A673 (cell line): ENCODE measurements around the gene PRPF6. TPM values are rescaled to one million over a fixed set of nuclear protein-coding genes. Genes with fewer than 3 reads are reported as not detected.

Experiments
- BruUV-seq: library from RNA; stranded (reverse); fragments of 400-500 nt; replicated peaks from 2 replicates; lab custom pipeline; 2021; lab: Mats Ljungman, UMichigan
- CTCF ChIA-PET: fragments of 300-600 bp; sonication (Branson Sonifier 250); formaldehyde crosslinking; loops from one replicate; lab custom pipeline; 2022; ENCODE audit warnings: antibody characterized with exemption; lab: Charles Lee
- POLR2A ChIA-PET: fragments of 300-600 bp; sonication (Branson Sonifier 250); formaldehyde crosslinking; loops from one replicate; lab custom pipeline; 2022; ENCODE audit warnings: antibody characterized with exemption; ENCODE audit not compliant: low non-redundant PET; lab: Charles Lee
- DNase-seq: peaks from one replicate; pipeline ENCODE4 v3.0.0-alpha.2; 2015; ENCODE audit warnings: low spot score
- H3K27ac ChIP-seq: fragments of 200-600 bp; sonication (generic); 2 replicates; pipeline ENCODE4 v1.5.1; 2016; ENCODE audit warnings: mixed run types, low read depth, mild to moderate bottlenecking, mixed read lengths, antibody characterized with exemption, low read length; ENCODE audit not compliant: poor library complexity, severe bottlenecking
- H3K27me3 ChIP-seq: fragments of 200-600 bp; sonication (generic); replicated peaks from 2 replicates; pipeline ENCODE4 v1.6.1; 2017; ENCODE audit warnings: mixed run types, low read depth, mild to moderate bottlenecking, mixed read lengths, antibody characterized with exemption, low read length; ENCODE audit not compliant: insufficient read depth, poor library complexity
- H3K36me3 ChIP-seq: fragments of 200-600 bp; sonication (generic); 2 replicates; pipeline ENCODE4 v1.6.1; 2016; ENCODE audit warnings: mixed run types, mild to moderate bottlenecking, mixed read lengths, antibody characterized with exemption, low read length; ENCODE audit not compliant: insufficient read depth, poor library complexity, severe bottlenecking
- H3K4me1 ChIP-seq: fragments of 200-600 bp; sonication (generic); 2 replicates; pipeline ENCODE4 v1.6.1; 2017; ENCODE audit warnings: mixed run types, mild to moderate bottlenecking, mixed read lengths, antibody characterized with exemption, low read length; ENCODE audit not compliant: insufficient read depth, poor library complexity, severe bottlenecking
- H3K4me3 ChIP-seq: fragments of 200-600 bp; sonication (generic); 2 replicates; pipeline ENCODE4 v1.5.1; 2016; ENCODE audit warnings: low read depth, mixed run types, mild to moderate bottlenecking, mixed read lengths, low read length; ENCODE audit not compliant: poor library complexity, severe bottlenecking
- H3K9me3 ChIP-seq: fragments of 200-600 bp; sonication (generic); 2 replicates; pipeline ENCODE4 v1.6.1; 2016; ENCODE audit warnings: mixed run types, low read depth, mild to moderate bottlenecking, mixed read lengths, antibody characterized with exemption, low read length; ENCODE audit not compliant: poor library complexity, severe bottlenecking
- EZH2 ChIP-seq: fragments of 200-600 bp; sonication (generic); IDR thresholded peaks from 2 replicates; pipeline ENCODE4 v1.6.1; 2017; ENCODE audit warnings: borderline replicate concordance, low read depth, mild to moderate bottlenecking, mixed read lengths, antibody characterized with exemption, low read length; ENCODE audit not compliant: poor library complexity, severe bottlenecking
- intact Hi-C: fragments of 100-400 bp; cut with micrococcal nuclease; formaldehyde crosslinking; loops from one replicate; pipeline ENCODE4 v1.10.0; 2022; ENCODE audit not compliant: unreplicated experiment
- total RNA-seq: library from RNA; stranded (reverse); gene quantifications from 2 replicates; pipeline ENCODE4 v1.2.3, GENCODE V29; 2021
- TF ChIP-seq, protein P1 (sequence below): fragments of 300-800, 200-600 bp; sonication (generic); conservative IDR thresholded peaks from 2 replicates; pipeline ENCODE4 v1.5.1; 2017; ENCODE audit warnings: low read depth, mild to moderate bottlenecking, antibody characterized with exemption, low read length, moderate library complexity, mixed read lengths

The PRPF6 gene
- total RNA-seq, 1 experiment from 2014 or later: 86.3 TPM

- H3K9me3 ChIP-seq: no peaks in the 10 kb centered on the region
- peaks cover 6% of the 10 kb centered on the region for H3K36me3 ChIP-seq
- H3K4me1 ChIP-seq: peaks cover 6% of the 10 kb centered on the region
- POLR2A ChIA-PET: no interaction called here
- no peak for DNase-seq
- no peak overlapping the region for H3K4me3 ChIP-seq
- BruUV-seq: no TSS peak
- intact Hi-C loops: no loop called here
- no peak overlapping the region for H3K27ac ChIP-seq
- CTCF ChIA-PET: no interaction called here
- TF ChIP-seq EZH2: no peak
- TF ChIP-seq, protein P1, sequence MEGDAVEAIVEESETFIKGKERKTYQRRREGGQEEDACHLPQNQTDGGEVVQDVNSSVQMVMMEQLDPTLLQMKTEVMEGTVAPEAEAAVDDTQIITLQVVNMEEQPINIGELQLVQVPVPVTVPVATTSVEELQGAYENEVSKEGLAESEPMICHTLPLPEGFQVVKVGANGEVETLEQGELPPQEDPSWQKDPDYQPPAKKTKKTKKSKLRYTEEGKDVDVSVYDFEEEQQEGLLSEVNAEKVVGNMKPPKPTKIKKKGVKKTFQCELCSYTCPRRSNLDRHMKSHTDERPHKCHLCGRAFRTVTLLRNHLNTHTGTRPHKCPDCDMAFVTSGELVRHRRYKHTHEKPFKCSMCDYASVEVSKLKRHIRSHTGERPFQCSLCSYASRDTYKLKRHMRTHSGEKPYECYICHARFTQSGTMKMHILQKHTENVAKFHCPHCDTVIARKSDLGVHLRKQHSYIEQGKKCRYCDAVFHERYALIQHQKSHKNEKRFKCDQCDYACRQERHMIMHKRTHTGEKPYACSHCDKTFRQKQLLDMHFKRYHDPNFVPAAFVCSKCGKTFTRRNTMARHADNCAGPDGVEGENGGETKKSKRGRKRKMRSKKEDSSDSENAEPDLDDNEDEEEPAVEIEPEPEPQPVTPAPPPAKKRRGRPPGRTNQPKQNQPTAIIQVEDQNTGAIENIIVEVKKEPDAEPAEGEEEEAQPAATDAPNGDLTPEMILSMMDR: no peak
- no peaks in the 10 kb centered on the region for H3K27me3 ChIP-seq
Measured at GRCh38 chr20:64073476-64074183, 92.7 kb downstream of the PRPF6 start.

DNA sequence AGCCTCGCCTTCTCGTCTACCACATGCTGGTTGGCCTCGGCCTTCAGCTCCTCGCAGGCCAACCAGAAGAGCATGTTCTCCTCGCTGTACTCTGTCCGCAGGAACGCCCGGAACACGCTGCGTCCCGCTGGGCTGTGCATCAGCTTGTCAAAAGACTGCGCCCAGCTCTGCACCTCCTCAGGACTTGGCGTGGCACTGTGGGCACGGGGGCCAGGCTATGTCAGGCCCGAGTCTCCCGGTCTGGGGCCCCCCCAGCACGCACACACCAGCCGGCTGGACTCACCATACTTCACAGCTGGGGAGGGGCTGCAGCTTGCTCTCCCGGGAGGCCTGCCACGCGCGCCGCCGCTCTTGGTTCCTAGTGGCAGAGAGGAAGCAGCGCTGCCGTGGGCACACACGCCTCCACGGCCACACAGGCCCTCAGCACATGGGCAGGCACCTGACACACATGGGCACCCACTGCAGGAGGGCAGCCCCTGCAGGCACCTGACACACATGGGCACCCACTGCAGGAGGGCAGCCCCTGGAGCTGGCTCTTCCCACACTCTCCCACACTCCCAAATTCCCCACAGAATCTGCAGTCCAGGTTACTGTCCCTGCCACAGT lies 93.4 kb downstream of the PRPF6 start:
- POLR2A ChIA-PET: no interaction called here
- no TSS peak for BruUV-seq
- H3K4me1 ChIP-seq: peaks cover 12% of the 10 kb centered on the region
- H3K36me3 ChIP-seq: peaks cover 6% of the 10 kb centered on the region
- H3K27me3 ChIP-seq: no peaks in the 10 kb centered on the region
- CTCF ChIA-PET: no interaction called here
- no peak for TF ChIP-seq EZH2
- TF ChIP-seq, protein P1: no peak
- H3K4me3 ChIP-seq: no peak overlapping the region
- no peak for DNase-seq
- H3K27ac ChIP-seq: no peak overlapping the region
- intact Hi-C loops: no loop called here
- no peaks in the 10 kb centered on the region for H3K9me3 ChIP-seq

DNA sequence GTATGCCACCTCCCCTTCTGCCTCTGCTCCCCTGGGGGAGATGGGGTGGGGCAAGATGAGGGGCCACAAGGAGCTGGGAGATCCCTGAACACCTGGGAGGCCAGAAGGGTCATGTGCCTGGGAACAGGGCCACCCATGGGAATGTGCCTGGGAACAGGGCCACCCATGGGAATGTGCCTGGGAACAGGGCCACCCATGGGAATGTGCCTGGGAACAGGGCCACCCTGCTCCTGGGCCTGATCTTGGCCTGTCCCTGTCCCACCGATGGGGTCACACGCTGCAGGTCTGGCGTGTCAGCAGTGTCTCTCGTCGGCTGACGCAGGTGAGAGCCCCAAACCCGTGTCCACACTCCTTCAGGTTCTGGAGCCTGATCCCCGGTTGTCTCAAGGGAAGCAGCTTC lies 94.0 kb downstream of the PRPF6 start:
- H3K4me3 ChIP-seq: no peak overlapping the region
- no TSS peak for BruUV-seq
- peaks cover 6% of the 10 kb centered on the region for H3K36me3 ChIP-seq
- CTCF ChIA-PET: no interaction called here
- H3K27ac ChIP-seq: no peak overlapping the region
- intact Hi-C loops: no loop called here
- no peak for TF ChIP-seq EZH2
- TF ChIP-seq, protein P1: no peak
- no peak for DNase-seq
- H3K9me3 ChIP-seq: no peaks in the 10 kb centered on the region
- peaks cover 12% of the 10 kb centered on the region for H3K4me1 ChIP-seq
- no peaks in the 10 kb centered on the region for H3K27me3 ChIP-seq
- POLR2A ChIA-PET: no interaction called here
